Measurements from ENCODE around the gene POLG.

POLG gene

DNA sequence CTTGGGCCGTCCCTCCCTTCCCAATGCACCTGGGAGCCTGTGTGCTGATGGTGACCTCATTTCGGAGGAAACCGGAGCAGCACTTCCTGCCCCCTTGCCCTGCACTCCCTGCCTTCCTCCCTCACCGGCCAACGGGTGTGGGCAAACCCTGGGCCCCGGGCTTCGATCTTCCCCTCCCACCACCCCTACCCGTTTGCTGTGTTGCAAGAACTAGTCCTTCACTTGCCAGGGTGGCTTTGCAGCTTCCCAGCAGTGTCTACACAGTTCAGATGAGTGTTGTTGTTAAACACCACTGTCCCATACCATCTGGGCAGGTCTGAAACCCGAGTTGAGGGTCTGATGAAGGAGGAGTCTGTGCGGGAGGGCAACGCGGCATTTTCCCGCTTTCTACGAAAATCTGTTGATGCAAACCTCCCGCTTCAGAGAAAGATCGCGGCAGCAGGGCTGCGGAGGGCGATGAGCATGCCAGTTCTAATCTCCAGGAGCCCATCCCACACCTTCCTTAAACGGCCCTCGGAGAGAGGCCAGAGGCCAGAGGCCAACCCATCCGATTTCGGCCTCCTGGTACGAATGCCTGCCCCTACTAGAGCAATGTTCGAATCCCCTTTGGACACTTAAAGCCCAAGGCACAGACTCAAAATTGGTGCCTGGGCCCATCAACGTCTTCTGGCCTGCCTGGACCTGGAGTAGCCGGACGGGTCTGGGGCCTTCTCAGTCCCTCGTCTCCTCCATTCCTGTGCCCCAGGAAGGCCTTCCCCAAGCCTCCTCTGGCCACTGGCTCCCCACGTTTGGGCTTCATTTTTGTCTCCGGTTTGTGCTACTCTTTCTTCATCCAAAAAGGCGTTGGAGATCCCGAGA, 35.7 kb upstream of the POLG start:
- DNase-seq, result no peak

DNA sequence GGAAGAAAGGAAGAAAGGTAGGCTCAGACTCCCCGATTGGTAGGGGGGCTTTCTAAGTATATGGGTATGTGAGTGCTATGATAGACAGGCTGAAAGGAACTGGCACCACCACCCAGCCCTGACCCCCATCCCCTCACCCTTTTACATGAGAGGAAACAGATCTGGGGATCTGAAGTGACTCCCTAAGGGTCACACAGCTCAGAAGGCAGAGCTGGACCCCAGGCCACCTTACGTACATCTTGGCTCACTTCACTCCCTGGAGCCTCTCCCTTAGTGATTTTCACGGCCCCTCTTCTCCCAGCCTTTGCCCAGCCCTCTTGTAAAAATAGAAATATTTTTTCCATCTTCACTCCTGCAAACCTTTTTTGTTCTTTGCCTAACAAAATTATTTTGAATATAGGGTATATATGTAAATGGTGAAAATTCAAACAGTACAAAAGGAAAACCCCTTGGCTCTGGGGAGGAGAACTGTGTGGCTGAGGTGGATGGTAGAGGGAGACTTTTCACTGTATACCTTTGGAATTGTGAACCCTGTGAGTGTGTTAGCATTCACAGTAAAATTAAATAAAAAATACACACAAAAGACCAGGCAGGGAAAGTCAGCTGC, 34.8 kb upstream of the POLG start:
- DNase-seq, result no peak

DNA sequence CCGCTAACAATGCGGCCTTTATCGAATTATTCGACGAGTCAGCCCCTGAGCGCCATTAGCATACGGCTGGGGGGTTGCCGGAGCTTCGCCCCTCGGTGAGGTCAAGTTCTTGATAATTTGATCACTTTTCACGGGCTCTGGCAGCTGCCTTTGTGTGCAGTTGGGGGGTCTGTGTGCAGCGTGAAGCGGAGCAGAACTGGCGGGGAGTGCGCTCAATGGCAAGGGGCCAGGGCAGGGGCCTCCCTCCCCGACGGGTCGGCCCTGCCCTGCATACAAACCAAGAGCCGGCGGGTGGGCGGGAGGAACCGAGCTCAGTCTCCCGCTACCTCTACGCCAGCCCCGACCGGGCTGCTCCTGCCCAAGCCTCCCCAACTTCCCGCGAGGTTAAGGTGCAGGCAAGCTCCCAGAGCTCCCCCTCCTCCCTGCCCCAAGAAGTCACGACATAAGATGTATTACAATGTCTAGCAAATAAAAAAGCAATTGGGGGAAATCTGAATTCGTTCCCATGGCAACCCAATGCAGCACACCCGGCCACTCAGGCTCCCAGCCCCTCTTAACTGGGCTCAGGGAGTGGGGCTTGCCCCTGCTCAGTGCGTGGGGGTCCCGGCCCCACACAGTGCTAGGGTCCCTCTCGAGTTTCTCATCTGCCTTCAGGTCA, 34.1 kb upstream of the POLG start:
- DNase-seq, result peak in 2 of 3 experiments; percentile 48 to 61

DNA sequence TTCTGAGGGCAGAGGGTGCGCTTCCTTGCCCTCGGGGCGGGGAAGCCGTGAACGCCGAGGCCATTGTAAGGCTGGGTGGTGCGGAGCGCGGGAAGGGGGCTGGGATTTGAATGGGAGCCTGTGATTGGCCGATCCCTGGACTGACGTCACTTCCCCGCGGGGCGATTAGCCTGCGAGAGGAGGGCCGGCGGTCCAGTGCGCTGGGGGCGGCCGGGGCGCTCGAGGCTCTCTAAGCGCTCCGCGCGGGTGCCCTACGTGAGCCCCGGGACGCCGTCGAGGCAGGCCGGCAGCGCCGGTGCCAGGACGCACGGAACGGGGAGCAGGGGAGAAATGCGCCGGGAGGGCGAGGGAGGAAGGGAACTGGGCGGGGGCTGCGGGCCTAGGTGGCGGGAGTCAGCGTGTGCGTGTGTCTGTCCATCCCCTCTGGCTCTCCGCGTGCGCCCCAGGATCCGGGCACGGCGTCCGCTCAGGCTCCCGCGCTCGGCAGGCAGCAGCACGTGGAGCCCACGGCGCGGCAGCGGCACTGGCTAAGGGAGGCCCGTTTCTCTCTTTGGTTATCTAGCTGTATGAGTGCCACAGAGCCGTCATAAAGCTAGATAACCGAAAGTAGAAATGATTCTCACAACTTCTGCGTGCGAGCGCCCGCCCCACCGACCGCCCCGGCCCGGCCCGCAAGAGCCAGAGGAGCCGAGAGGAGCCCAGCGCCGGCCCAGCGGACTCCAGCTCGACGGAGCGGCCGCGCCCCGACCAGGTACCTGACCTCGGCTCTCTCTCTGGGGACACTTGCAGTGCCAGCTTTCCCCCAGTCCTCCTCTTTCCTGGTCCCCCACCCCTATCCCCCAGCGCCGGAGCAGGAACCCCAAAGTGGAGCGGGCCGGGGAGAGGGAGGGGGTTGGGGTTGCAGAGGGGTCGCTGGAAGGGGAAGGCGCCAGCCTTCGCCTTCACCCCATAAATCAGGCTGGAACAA, 33.1 kb upstream of the POLG start:
- peak; percentile 42 to 98 (median 97) for DNase-seq

DNA sequence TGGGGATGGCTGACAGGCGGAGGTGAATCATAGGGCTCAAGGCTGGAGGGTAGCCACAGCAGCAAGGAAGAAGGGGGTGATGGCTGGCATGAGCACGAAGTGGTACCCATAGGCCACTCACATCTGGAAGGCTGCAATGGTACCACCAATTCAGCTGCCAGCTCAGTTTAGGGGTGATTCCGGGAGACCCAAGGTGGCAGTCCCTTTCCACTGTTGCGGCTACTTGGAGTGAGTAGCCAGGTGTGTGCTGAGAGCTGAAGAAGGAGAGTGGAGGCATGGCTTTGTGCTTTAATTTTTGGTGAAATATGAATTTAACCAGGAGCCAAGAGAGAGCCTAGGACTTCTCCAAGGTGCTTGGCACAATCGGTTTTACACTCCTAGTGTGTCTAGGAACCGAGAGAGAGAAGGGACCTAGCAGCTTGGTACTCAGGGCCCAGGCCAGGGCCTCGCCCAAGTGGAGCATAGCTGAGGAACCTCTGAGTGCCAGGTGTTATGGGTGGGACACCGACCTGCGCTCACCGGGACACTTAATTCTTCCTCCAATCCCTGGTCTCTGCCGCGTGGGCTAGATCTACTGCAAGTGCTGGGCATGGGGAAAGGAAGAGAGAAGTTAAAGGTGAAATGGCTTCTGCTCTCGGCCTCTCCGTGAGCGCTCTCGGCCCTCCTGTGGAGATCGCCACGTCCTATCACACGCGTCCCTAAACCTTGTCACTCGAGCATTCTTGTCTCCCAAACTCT, 32.2 kb upstream of the POLG start:
- DNase-seq, result no peak

DNA sequence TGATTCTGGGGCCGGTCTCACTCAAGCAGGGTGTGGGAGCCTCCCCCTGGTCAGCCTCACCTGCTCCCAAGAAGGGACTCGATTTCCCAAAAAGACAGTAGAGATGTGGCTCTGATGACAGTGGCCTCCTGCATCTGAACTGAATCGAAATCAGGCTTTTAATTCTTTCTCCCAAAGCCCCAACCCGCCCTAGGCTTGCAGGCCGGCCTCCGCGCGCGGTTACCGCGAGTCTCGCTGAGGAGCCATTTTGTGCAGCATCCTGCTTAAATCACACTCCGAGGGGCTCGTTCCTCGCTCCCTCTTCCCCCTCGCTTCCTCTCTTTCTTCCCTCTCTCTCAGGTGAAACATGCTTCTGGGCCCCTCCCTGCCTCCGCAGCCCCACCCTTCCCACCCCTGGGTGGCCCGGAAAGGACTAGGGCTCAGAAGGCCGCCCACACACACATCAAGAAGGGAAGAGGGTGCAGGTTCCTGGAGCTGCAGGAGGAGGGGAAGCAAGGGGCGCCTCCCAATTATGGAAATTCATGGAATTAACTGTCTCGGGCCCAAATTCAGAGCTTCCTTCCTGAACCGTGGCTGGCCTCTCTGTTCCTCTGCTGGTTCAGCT, 30.9 kb upstream of the POLG start:
- DNase-seq, result no peak

DNA sequence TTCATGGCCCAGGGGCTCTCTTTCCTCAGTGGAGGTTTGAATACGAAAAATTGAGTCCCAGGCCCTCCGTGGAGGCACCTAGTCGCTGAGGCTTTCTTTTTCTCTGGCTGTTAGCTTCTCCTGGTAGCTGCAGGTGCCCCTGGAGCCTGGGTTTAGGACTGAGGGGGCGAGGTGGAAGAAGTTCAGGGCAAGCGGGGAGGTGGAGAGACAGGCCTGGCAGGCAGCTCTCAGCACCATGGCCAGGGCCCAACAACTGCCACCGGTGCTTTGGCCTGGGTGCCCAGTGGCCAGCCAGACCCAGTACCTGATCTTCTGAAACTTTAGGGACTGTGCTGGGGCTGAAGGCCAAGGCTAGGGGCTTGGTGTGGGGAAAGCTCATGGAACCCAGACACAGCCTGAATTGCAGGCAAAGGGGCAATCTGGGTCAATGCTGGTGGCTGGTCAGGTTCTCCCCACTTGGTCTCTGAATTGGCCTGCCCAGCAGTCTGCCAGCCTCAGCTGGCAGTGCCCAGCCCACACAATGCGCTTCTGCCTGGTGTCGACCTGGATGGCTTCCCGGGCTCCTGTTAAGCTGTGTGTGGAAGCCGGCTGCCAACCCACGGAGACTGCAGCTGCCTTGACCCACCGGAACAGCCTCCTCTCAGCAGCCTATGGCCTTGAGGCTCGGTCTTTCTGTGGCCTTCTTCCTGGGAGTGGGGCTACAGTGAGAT, 30.3 kb upstream of the POLG start:
- DNase-seq, result no peak

DNA sequence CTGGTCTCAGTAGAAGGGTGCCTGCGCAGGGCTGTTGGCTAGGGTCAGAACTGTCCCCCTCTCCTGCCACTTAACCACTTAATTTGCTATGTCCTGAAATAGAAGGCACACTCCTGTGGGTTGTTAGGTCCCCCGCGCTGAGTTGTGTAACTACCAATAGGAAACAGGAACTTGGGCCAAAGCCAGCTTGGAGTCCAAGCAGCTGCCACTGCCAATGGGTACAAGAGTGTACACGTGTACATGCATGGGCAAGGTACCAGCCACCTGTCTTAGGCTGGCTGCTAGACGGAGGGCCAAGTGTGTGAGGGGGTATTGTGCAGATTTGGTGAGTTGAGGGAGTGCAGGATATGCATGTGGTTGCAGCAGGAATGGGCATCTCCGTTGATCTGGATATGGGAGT, 29.7 kb upstream of the POLG start:
- DNase-seq, result peak in 1 of 3 experiments; percentile 37

DNA sequence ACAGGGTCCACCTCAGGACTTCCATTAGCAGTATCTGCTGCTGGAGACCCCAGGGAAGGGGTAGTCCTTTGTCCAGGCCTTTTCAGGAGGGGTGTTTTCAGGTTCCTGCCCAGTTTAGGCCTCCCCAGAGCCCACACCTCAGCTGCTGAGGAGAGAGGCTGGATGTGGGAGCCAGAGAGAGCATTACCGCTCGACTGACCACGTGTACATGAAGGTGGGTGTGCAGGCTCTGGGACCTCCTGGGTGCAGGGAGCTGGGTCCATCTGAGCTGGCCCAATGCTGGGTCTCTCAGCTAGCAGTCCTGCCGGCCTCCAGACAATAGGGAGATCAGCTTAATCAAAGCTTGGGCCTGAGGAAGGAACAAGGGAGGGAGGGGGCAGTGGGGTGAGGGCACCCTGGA, 29.1 kb upstream of the POLG start:
- no peak for DNase-seq

DNA sequence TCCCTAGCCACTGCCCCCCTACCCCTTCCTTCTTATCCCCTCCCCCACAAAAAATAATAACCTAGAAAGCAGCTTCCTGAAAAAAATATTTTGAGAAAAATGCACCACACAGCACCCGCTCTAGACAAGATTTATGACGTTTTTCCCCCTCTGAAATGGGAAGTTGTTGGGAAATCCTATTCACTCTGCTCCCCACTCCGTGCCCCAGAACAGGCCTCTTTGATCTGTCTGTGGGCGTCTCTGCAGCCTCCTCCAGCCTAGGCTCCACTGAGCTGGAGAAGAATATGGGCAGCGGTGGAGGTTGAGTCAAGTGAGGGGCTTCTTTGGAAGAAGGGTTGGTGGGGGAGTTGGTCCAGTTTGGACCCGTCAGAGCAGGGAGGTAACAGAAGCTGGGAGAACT, 28.5 kb upstream of the POLG start:
- DNase-seq, result no peak

DNA sequence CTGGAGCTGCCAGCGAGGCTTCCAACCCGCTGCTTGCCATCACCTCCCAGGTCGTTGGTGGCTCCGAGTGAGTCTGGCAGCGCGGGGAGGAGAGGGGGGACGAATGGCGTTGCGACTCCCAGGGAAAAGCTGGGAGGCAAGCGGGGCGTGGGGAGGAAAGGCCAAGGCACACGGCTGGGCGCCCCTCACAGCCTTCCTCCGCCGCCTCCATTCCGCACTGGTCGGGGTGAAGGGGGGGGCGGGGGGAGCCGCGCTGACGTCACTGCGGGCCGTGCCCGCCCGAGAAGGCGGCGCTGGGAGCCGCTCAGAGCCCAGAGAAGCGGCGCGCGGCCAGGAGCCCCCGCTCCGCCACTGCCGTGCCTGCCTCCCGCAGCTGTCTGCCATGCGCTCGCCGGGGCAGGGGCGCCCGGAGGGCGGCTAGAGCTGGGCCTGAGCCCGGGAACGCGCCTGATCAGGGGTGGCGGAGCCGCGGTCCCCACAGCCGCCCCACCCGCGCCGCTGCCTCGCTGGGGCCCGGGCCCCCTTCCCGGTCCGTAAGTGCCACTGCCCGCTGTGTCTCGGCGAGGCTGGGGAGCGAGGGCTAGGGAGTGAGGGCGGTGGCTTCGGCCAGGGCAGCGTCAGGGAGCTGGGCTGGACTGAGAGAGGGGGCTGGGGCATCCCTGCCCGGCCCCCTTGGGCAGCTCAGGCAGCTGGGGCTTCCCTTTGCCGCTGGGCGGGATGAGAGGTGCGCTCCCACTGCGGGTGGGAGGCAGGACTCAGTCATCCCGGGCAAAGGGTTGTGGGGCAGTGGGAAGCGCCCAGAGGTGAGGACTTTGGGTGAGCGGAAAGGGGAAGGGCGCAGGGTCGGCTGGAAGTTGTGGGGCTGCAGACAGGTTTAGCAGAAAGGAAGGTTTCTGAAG, 27.8 kb upstream of the POLG start:
- peak; percentile 77 to 88 (median 87) for DNase-seq

DNA sequence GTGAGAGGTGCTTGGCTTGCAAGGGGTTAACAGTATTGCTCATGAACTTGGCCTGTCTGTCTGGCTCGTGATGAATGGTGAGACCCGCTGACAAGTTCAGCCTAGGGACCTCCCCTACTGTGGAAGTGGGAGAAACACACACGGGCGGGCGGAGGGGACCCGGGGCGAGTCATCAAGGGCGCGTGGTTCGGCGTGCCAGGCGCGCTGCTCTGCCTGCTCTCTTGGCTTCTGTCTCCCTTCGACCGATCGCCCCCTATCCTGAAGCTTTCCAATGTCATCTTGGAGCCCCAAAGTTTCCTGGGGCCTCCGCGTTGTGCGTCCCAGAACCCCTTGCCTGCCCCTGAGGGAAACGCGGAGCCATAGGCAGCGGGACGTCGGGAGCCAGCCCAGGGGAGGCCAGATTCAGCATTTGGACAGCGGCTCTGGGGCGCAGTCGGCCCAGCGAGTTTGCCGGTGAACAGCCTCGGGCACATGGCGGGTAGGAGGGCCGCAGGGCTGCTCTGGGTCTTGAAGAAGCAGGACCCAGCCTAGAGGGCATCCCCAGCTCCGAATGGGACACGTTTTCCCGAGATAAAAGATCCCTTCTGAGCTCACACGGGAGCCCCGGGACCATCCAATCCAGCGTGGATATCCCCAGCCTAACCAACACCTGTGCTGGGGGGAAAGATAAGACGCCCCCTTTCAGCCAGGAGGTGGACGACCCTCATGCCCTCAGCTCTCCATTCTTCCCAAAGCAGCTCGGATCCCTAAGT, 27.0 kb upstream of the POLG start:
- peak; percentile 40 to 85 (median 79) for DNase-seq

DNA sequence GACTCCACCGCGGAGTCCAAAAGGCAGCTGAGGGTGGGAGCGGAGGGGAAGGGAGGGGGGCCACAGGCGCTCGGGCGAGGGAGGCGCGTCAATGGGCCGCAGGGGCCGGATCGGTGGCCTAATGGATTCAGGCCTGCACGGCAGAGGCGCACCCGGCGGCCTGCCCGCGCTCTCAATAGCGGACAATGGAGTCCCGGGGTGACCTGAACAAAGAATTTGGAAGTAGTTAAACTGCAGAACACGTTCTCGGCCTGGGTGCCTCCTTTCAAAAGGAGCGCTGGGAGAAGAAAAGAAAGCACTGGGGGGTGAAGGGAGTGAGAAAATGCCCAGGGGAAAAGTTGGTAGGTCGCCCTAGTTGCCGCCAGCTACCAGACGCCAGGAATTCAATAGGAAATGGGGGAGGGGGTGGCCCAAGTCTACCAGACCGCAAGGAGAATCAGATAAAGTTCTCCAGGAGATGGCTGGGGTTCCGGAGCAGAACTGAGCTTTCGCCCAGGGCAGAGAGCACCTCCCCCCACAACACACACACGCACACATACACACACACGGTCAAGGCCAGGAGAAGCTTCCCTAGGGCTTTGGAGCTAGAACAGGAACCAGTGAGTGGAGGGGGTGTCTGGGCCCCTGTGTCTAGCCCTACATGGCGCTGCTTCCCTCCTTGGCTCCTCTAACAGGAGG, 25.8 kb upstream of the POLG start:
- DNase-seq, result no peak

DNA sequence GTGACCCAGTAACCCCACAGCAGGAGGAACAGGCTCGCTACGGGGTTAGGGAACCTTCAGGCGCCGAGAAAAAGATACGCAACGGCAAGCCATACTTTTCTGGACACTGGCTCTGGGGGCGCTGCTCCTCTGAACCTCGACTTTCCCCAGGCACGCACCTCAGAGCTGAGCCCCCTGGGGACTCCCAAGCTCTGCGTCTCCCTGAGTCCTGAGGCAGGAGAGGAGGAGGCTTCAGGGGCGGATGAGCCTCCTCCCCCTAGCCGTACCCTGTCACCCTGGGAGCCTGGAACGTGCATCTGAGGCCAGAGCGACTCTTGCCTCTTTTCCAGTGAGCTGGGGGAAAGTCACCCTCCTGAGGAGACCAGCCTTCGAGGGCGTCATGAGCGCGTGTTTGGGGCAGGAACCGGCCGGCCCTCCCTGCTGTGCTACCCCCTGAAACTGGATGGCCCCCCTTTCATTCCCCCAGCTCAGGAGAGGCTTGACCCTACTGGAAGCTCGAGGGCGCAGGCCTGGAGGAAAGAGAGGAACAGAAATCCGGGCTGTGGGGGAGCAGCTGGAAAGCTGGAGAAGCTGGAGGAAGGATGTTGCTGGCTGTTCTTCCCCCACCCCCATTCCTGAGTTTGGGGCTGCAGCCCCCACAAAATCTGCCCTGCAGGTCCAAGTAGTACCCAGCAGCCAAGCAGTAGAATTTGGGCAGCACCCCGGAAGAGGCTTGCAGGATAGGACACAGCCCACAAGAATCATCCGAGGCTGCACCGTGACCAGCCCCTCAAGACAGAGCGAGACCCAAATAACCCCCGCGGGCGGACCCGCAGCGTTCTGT, 25.1 kb upstream of the POLG start:
- no peak for DNase-seq

DNA sequence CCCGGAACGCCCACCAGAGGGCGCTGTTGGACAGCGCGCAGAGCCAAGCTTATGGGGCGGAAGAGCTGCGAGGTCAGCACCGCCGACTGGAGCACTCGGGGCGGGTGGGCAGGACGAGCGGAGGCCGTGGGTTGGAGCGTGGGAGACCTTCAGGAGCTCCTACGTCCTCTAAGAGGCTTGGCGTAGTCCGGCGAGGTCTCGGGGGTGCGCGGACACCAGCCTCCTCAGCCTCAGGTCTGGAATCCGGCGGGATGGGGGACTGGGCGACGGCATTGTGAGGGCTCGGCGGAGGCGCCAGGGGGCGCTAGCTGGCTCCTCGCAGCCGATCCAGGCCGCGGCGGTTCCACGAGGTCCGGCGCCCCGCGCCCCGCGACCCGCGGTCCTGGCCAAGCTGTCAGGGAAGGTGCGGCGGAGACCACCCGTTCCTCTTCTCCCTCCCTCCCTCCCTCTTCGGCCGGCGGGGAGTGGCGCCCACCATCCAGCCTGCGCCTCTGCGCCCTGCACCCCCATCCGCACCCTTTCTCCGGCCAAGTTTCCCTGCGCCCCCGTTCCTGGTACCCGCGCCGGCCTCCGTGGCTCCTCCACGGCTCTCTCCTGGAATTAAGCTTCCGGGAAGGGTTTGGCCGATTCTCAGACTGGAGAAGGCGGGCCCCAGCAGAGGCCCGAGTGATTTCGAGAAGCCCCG, 24.3 kb upstream of the POLG start:
- DNase-seq, result peak; percentile 84 to 96 (median 95)

DNA sequence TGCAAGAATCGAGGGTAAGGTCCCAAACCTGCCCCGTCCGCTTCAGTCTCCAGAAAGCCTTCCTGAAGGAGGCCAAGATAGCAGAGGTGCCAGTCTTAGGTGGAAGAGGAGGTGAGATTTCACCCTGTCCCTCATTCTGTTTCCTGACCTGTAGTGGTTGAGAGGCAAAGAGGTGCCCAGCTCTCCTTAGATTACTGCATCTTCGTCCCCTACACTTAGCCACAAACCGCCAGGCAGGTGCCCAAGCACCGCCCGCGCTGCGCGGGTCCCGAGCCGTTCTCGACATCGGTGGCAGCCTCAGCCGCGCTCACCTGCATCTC, 23.8 kb upstream of the POLG start:
- no peak for DNase-seq

Data from NCI-H1417 (cell line).